ENCODE measurements around the gene CROCC2. TPM values are rescaled to one million over a fixed set of nuclear protein-coding genes. Genes with fewer than 3 reads are reported as not detected.
A peak's percentile ranks its signal among the peaks of the same experiment; 100 is the strongest.

The CROCC2 gene
- total RNA-seq, 1 donor from 2014 or later, result not detected

- no peak for DNase-seq
Observed at GRCh38 chr2:240999873-241000541, 93.9 kb downstream of the CROCC2 start.

- no peak for DNase-seq
Observed at GRCh38 chr2:241000831-241001321, 94.7 kb downstream of the CROCC2 start.

GRCh38 chr2:241001413-241002274, 95.5 kb downstream of the CROCC2 start:
- no peak for DNase-seq

GRCh38 chr2:241002275-241003046, 96.3 kb downstream of the CROCC2 start:
- no peak for DNase-seq

GRCh38 chr2:241003047-241003360, 96.9 kb downstream of the CROCC2 start:
- DNase-seq, result no peak

GRCh38 chr2:241003369-241003768, 97.2 kb downstream of the CROCC2 start:
- DNase-seq, result no peak

GRCh38 chr2:241003830-241004564, 97.9 kb downstream of the CROCC2 start:
- DNase-seq, result no peak

- no peak for DNase-seq
Observed at GRCh38 chr2:241005569-241005968, 99.4 kb downstream of the CROCC2 start.

- no peak for DNase-seq
Observed at GRCh38 chr2:241006412-241006811, 100.3 kb downstream of the CROCC2 start.

- no peak for DNase-seq
Observed at GRCh38 chr2:241007111-241007510, 101.0 kb downstream of the CROCC2 start.

GRCh38 chr2:241007880-241008710, 102.0 kb downstream of the CROCC2 start:
- no peak for DNase-seq

- no peak for DNase-seq
Observed at GRCh38 chr2:241008711-241009121, 102.6 kb downstream of the CROCC2 start.

- no peak for DNase-seq
Observed at GRCh38 chr2:241009191-241009590, 103.1 kb downstream of the CROCC2 start.

GRCh38 chr2:241009601-241010530, 103.7 kb downstream of the CROCC2 start:
- peak; percentile 58 for DNase-seq

- no peak for DNase-seq
Observed at GRCh38 chr2:241010531-241011295, 104.6 kb downstream of the CROCC2 start.

- no peak for DNase-seq
Observed at GRCh38 chr2:241011296-241011600, 105.1 kb downstream of the CROCC2 start.

- no peak for DNase-seq
Observed at GRCh38 chr2:241011751-241012510, 105.8 kb downstream of the CROCC2 start.

GRCh38 chr2:241014224-241014623, 108.1 kb downstream of the CROCC2 start:
- DNase-seq, result no peak

GRCh38 chr2:241014764-241015163, 108.6 kb downstream of the CROCC2 start:
- no peak for DNase-seq

Data from tongue (tissue), 2 donors.